Nephron progenitor cell (in vitro differentiated cells): ENCODE data around the gene F8.
"Not testable (repeated sequence)": the region's sequence is repeated elsewhere in the genome, so short reads cannot be mapped to it uniquely, and the experiment has no call there.

Experiments used
- DNase-seq: peaks from one replicate; pipeline ENCODE4 v3.0.0; 2021
- H3K27ac Mint-ChIP-seq: 2 replicates; pipeline ENCODE4 v1.8.0; 2021; ENCODE audit warnings: mild to moderate bottlenecking, moderate library complexity, mixed read lengths
- H3K27me3 Mint-ChIP-seq: 2 replicates; pipeline ENCODE4 v1.8.0; 2021; ENCODE audit warnings: mild to moderate bottlenecking, low read depth, mixed read lengths; ENCODE audit not compliant: poor library complexity
- H3K36me3 Mint-ChIP-seq: 2 replicates; pipeline ENCODE4 v1.8.0; 2021; ENCODE audit warnings: low read depth, mixed read lengths
- H3K4me1 Mint-ChIP-seq: 2 replicates; pipeline ENCODE4 v1.8.0; 2021; ENCODE audit warnings: mixed read lengths
- H3K4me3 Mint-ChIP-seq: 2 replicates; pipeline ENCODE4 v1.8.0; 2021; ENCODE audit warnings: mild to moderate bottlenecking, moderate library complexity, mixed read lengths
- H3K9me3 Mint-ChIP-seq: 2 replicates; pipeline ENCODE4 v1.8.0; 2021; ENCODE audit warnings: mild to moderate bottlenecking, moderate library complexity, mixed read lengths
- CTCF ChIP-seq: fragments of 200-600 bp; sonication (generic); IDR thresholded peaks from 2 replicates; pipeline ENCODE4 v1.5.0; 2021; ENCODE audit warnings: antibody characterized with exemption

F8 gene

DNA sequence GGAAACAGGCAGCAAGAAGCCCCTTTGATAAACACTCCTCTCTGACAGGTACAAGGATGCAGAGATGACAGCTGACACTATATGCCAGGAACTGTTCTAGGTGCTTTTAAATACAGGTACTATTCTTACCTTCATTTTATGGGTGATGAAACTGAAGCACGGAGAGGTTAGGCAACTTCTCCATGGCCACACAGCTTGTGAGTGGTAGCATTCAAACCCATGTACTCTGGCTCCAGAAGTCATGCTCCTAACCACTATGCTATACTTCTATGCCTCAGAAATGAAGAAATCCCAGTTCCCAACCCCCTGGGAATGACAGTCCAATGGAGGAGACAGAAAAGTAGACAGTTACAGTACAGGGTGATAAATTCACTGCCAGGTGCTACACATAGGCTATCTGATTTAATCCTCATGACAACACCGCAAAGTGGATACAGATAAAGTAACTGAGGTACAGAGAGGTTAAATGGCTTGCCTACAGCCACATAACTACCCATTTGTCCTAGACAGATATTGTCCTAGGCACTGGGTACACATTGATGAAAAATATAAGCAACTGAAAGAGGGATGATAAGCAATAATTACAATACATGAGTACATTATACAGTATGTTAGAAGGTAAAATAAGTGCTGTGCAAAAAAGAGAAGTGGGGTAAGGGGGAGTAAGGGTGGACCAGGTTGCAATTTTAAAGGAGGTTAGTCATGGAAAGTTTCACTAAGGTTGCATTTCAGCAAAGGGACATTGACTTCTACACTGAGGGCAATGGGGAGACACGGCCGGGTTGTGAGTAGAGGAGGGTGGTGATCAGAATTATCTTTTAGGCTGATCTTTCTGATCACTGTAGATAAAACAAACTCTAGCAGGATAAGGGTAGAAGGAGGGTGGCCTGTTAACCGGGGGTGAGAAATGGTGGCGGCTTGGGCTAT is 1.6 kb upstream of the F8 start:
- no peaks in the 10 kb centered on the region for H3K27me3 Mint-ChIP-seq
- H3K27ac Mint-ChIP-seq = no peak overlapping the region
- no peak overlapping the region for H3K4me3 Mint-ChIP-seq
- no peak for TF ChIP-seq CTCF
- H3K36me3 Mint-ChIP-seq = no peaks in the 10 kb centered on the region
- peaks cover 12% of the 10 kb centered on the region for H3K4me1 Mint-ChIP-seq
- no peak for DNase-seq
- H3K9me3 Mint-ChIP-seq = peaks cover 28% of the 10 kb centered on the region

GRCh38 chrX:155020591-155020990 is 1.9 kb downstream of the F8 start:
- Mint-ChIP-seq H3K4me3 (no peak overlapping the region), H3K4me1 (no peaks in the 10 kb centered on the region), H3K36me3 (no peaks in the 10 kb centered on the region)

GRCh38 chrX:155009994-155010472 is 12.5 kb downstream of the F8 start:
- Mint-ChIP-seq H3K4me3 (no peak overlapping the region), H3K36me3 (peaks cover 8% of the 10 kb centered on the region), H3K27me3 (no peaks in the 10 kb centered on the region), H3K9me3 (peaks cover 44% of the 10 kb centered on the region), H3K4me1 (no peaks in the 10 kb centered on the region), H3K27ac (no peak overlapping the region)
- no peak for DNase-seq
- TF ChIP-seq CTCF = no peak

More at GRCh38 chrX:155020591-155020990, 1.9 kb downstream of the F8 start:
- no peak for TF ChIP-seq CTCF
- Mint-ChIP-seq H3K27ac (no peak overlapping the region), H3K27me3 (no peaks in the 10 kb centered on the region), H3K9me3 (peaks cover 13% of the 10 kb centered on the region)
- no peak for DNase-seq

- not testable (repeated sequence) for H3K4me3 Mint-ChIP-seq, H3K36me3 Mint-ChIP-seq, H3K27ac Mint-ChIP-seq, H3K27me3 Mint-ChIP-seq, H3K4me1 Mint-ChIP-seq, DNase-seq
- H3K9me3 Mint-ChIP-seq = peaks cover 50% of the 10 kb centered on the region
Observed at GRCh38 chrX:155008578-155008977, 13.9 kb downstream of the F8 start.

- H3K36me3 Mint-ChIP-seq, H3K27ac Mint-ChIP-seq: not testable (repeated sequence)
Observed at GRCh38 chrX:155006913-155007671, 15.4 kb downstream of the F8 start.

DNA sequence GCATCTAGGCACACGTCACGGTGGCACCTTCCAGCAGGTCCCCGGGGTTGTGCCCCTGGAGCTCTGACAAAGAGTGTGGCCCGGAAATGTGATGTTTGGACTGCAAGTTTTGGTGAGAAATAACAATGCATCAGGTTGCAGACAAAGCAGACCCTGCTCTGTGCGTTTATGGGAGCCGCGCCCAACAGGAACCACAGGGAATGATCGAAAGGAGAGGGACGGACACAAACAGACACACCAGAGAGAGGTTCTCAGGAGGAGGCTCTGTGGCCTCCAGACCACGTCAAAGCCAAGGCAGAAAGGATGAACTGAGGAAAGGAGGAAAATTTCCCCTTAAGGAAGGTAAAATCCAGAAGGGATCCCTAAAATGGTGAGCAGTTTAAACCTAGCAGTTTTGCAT is 16.1 kb downstream of the F8 start:
- H3K4me1 Mint-ChIP-seq, DNase-seq, H3K27ac Mint-ChIP-seq, H3K27me3 Mint-ChIP-seq, H3K36me3 Mint-ChIP-seq, H3K4me3 Mint-ChIP-seq: not testable (repeated sequence)
- peaks cover 53% of the 10 kb centered on the region for H3K9me3 Mint-ChIP-seq

More at GRCh38 chrX:155006913-155007671, 15.4 kb downstream of the F8 start:
- not testable (repeated sequence) for H3K27me3 Mint-ChIP-seq, H3K4me3 Mint-ChIP-seq, H3K4me1 Mint-ChIP-seq, DNase-seq
- H3K9me3 Mint-ChIP-seq = peaks cover 55% of the 10 kb centered on the region

GRCh38 chrX:155005190-155005589 is 17.3 kb downstream of the F8 start:
- Mint-ChIP-seq H3K4me1 (no peaks in the 10 kb centered on the region), H3K27ac (no peak overlapping the region), H3K4me3 (no peak overlapping the region), H3K27me3 (no peaks in the 10 kb centered on the region), H3K36me3 (no peaks in the 10 kb centered on the region), H3K9me3 (peaks cover 50% of the 10 kb centered on the region)
- no peak for DNase-seq
- TF ChIP-seq CTCF = no peak
